ENCODE measurements around the gene COX6B2. TPM values are rescaled to one million over a fixed set of nuclear protein-coding genes. Genes with fewer than 3 reads are reported as not detected.

The COX6B2 gene
- total RNA-seq, 2 donors from 2014 or later: 10.2 TPM; not detected in 1

DNA sequence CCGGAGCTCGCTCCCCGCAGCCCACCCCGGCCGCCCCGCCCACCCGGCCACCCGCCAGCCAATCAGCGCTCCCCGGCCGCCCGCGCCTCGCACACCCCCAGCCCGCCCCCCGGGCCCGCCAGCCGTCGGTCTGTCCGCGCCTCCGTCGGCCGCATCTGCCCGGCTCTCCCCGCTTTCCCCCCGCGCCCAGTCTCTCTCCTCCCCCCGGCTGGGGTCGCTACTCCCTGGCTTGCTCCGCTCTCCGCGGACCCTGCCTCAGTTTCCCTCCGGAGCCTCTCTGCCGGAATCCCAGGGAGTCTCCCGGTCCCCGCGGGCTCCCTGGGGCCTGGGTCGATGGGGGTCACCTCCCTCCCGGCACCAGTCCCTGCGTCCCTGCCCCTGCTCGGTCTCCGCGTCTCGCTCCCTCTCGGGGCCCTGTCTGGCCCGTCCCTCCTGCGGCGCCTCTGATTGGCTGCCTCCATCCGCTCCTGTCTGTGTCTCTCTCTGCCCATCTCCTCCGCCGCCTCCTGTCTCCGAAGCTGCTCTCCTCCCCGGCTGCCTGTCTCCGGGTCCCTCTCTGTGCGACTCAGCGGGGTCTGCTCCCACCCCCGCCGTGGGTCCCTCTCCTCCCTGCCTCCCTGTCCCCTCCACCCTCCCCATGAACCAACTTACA lies 15.3 kb upstream of the COX6B2 start:
- peak overlapping the region in 1 of 2 donors; percentile 19 for H3K4me3 ChIP-seq
- under 1% methylated on average over 36 of the region's 59 CpGs for WGBS
- no peaks in the 10 kb centered on the region for H3K9me3 ChIP-seq
- H3K4me1 ChIP-seq (replicated peaks): peaks cover 4% of the 10 kb centered on the region
- H3K27ac ChIP-seq: no peak overlapping the region
- no peaks in the 10 kb centered on the region for H3K36me3 ChIP-seq
- TF ChIP-seq POLR2AphosphoS5 (IDR thresholded peaks at IDR 0.05) (no peak), POLR2A (IDR thresholded peaks at IDR 0.05) (no peak)
- TF ChIP-seq, protein P1, sequence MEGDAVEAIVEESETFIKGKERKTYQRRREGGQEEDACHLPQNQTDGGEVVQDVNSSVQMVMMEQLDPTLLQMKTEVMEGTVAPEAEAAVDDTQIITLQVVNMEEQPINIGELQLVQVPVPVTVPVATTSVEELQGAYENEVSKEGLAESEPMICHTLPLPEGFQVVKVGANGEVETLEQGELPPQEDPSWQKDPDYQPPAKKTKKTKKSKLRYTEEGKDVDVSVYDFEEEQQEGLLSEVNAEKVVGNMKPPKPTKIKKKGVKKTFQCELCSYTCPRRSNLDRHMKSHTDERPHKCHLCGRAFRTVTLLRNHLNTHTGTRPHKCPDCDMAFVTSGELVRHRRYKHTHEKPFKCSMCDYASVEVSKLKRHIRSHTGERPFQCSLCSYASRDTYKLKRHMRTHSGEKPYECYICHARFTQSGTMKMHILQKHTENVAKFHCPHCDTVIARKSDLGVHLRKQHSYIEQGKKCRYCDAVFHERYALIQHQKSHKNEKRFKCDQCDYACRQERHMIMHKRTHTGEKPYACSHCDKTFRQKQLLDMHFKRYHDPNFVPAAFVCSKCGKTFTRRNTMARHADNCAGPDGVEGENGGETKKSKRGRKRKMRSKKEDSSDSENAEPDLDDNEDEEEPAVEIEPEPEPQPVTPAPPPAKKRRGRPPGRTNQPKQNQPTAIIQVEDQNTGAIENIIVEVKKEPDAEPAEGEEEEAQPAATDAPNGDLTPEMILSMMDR (IDR thresholded peaks at IDR 0.05): no peak
- intact Hi-C loops (cut with DNase I): no loop called here
- H3K27me3 ChIP-seq (replicated peaks; ENCODE audit: insufficient read depth): peaks cover 39% of the 10 kb centered on the region
- DNase-seq (ENCODE audit: low spot score): no peak

DNA sequence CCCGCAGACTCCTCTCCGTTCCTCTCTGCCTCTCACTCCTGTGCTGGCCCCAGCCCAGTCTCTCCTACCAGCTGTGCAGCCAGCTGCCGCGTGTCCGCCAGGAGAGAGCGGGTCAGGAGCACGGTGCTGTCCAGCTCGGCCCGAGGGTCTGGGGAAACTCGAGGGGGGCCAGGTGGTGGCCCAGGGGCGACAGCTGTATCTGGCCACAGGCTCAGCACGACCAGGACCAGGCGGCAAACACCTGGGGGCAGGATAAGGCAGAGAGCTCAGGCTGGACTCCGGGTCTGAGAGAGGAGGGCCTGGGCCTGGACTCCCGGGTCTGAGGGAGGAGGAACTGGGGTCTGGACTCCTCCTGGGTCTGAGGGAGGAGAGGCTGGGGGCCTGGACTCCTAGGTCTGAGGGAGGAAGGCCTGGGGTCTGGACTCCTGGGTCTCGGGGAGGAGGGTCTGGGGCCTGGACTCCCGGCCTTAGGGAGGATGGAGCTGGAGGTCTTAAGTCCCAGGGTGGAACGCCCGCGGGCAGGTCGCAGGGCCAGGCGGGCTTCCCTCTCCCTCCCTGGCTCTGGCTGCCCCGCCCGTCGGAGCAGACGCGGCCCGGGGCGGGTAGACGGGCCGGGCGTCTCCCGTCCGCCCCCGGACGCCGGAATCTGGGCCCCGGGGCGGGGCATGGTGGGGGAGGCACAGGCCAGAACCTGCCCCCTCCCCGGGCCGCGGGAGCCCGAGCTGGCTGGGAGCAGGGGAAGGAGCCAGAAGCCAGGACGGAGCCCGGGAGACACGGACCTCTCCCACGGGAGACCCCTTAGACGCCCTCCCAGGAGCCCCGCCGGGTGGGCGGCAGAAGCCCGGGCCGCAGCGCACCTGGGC lies 14.4 kb upstream of the COX6B2 start:
- peaks cover 4% of the 10 kb centered on the region for H3K4me1 ChIP-seq (replicated peaks)
- no peak overlapping the region for H3K27ac ChIP-seq
- TF ChIP-seq POLR2AphosphoS5 (IDR thresholded peaks at IDR 0.05) (no peak), POLR2A (IDR thresholded peaks at IDR 0.05) (no peak)
- TF ChIP-seq, protein P1 (IDR thresholded peaks at IDR 0.05): no peak
- H3K4me3 ChIP-seq: no peak overlapping the region
- DNase-seq (ENCODE audit: low spot score): no peak
- intact Hi-C loops (cut with DNase I): no loop called here
- H3K36me3 ChIP-seq: no peaks in the 10 kb centered on the region
- WGBS: 19% methylated on average over 31 of the region's 54 CpGs
- H3K9me3 ChIP-seq: no peaks in the 10 kb centered on the region
- H3K27me3 ChIP-seq (replicated peaks; ENCODE audit: insufficient read depth): peaks cover 32% of the 10 kb centered on the region

DNA sequence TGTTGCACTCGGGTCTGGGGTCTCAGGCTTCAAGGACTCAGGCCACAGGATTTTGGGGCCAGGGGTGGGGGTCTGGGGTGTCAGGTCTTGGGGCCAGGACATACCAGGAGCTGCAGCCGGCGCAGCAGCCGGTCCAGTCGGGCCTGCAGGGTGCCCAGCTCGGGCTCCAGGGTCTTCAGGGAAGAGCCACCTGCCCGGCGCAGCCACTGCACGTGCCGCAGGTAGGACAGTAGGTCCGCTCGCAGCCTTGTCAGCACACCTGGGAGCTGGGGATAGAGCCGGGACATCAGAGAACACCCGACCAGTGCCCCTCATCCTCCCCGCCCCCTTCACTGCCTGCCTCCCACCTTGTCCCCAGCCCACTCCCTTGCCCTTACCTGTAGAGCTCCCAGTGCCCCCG lies 13.6 kb upstream of the COX6B2 start:
- TF ChIP-seq, protein P1 (IDR thresholded peaks at IDR 0.05): no peak
- TF ChIP-seq POLR2AphosphoS5 (IDR thresholded peaks at IDR 0.05): no peak
- TF ChIP-seq POLR2A (IDR thresholded peaks at IDR 0.05): no peak

DNA sequence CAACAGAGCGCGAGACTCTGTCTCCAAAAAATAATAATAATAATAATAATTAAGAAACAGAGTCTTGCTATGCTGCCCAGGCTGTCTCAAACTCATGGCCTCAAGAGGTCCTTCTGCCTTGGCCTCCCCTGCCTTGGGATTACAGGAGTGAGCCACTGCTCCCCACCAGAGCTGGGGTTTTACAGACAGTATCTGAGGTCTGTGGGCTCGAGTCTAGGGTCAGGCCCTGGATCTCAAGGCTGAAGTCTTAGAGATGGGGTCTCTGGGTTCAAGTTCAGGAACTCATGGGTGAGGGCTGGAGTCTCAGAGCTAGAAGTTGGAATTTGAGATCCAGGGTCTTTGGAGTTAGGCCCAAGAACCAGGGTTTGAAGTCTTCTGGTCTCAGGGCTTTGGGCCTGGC lies 12.3 kb upstream of the COX6B2 start:
- WGBS: 91% methylated on average over 3 of the region's 3 CpGs
- Histone ChIP-seq H3K27ac (no peak overlapping the region), H3K4me1 (replicated peaks) (peaks cover 4% of the 10 kb centered on the region), H3K4me3 (no peak overlapping the region), H3K36me3 (no peaks in the 10 kb centered on the region), H3K9me3 (no peaks in the 10 kb centered on the region), H3K27me3 (replicated peaks; ENCODE audit: insufficient read depth) (peaks cover 17% of the 10 kb centered on the region)
- DNase-seq (ENCODE audit: low spot score): no peak
- TF ChIP-seq, protein P1 (IDR thresholded peaks at IDR 0.05): no peak
- TF ChIP-seq POLR2A (IDR thresholded peaks at IDR 0.05): no peak
- no peak for TF ChIP-seq POLR2AphosphoS5 (IDR thresholded peaks at IDR 0.05)
- intact Hi-C loops (cut with DNase I): no loop called here

More for the DNA sequence above, 13.6 kb upstream of the COX6B2 start:
- Histone ChIP-seq H3K4me1 (replicated peaks) (peaks cover 4% of the 10 kb centered on the region), H3K9me3 (no peaks in the 10 kb centered on the region), H3K27me3 (replicated peaks; ENCODE audit: insufficient read depth) (peaks cover 28% of the 10 kb centered on the region), H3K27ac (no peak overlapping the region), H3K4me3 (no peak overlapping the region), H3K36me3 (no peaks in the 10 kb centered on the region)
- WGBS: 90% methylated on average over 16 of the region's 16 CpGs
- intact Hi-C loops (cut with DNase I): no loop called here
- no peak for DNase-seq (ENCODE audit: low spot score)

All from prostate gland (tissue), 2 donors.